ENCODE data around the gene STIP1. TPM values are rescaled to one million over a fixed set of nuclear protein-coding genes. Genes with fewer than 3 reads are reported as not detected.

STIP1 gene
- total RNA-seq = 98.2 and 140 TPM in 2 replicates

DNA sequence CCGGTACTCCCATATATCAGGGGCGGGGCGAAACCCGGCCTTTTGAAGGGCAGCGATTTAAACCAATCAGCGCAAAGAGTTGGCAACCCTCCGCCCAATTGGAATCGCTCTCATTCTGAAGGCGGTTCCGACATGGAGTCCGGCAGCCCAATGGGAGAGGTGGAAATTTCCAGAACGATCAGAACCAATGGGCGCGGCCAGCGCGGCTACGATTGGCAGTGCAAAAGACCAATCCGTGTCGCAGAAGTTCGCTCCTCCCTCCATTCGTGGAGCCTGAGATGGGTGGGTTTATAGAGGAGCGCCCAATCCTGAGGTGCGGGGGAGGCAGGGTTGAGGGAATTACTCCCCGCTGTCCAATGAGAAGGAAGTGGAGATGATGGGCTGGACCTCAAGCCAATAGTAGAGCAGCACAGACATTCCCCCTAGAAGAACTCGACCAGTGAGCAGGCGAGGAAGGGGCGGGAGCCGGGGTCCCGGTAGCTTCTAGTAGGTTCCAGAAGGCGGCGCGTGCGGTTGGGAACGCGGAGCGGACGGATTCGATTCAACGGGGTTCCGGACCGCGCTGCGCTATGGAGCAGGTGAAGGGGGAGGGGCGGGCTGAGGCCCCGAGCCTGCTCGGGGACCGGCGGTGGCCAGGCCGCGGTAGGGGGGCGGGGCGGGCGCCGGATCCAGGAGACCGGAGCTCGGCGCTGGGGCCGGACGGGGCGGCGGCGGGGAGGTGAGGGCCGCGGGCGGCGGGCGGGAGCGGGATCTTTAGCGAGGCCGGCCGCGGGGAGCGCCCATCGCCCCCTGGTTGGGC, at the start of gene STIP1:
Gene STIP1 (plus strand): TSS at position 479 of the 799 bp plus-strand sequence. CDS start 91 bp downstream, at position 570.

DNA sequence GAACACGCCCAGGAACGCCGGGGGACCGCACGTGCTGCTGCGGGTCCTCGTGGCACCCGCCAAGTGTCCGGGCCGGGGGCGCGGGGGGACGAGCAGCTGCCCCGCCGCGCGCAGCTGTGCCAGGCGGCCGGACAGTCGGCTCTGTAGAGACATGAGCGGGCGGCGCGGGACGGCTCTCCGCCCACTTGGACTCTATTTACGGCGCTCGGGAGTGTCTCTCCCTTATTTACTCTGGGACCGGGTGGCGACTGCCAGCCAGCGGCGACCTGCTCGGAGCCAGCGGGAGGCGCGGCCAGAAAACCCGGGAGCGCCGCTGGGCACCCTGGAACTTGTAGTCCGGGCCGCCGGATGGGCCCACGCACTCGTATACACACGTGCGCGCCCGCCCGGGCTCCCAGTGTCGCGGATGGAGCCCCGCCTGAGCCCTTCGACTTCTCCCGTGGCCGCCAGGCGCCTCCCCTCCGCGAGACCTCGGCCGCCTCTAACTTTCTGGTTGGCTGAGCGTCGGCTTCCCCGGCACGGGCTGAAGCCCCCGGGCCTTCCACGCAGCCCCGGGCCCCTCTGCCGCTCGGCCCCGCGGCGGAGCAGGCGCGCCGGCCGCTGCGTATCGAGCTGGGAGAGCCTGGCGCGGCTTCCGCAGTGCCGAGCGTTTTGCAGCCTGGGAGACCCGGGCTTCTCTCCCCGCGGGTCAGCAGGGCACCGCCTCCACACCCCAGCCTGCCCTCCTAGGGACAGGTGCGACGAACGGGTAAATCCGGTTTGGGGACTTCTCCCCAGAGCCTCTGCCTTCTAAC, 19.9 kb upstream of the STIP1 start, which contains the start of gene MACROD1:
Gene MACROD1 (minus strand): TSS at position 272 of the 794 bp plus-strand sequence. CDS start 119 bp downstream, at position 153.

DNA sequence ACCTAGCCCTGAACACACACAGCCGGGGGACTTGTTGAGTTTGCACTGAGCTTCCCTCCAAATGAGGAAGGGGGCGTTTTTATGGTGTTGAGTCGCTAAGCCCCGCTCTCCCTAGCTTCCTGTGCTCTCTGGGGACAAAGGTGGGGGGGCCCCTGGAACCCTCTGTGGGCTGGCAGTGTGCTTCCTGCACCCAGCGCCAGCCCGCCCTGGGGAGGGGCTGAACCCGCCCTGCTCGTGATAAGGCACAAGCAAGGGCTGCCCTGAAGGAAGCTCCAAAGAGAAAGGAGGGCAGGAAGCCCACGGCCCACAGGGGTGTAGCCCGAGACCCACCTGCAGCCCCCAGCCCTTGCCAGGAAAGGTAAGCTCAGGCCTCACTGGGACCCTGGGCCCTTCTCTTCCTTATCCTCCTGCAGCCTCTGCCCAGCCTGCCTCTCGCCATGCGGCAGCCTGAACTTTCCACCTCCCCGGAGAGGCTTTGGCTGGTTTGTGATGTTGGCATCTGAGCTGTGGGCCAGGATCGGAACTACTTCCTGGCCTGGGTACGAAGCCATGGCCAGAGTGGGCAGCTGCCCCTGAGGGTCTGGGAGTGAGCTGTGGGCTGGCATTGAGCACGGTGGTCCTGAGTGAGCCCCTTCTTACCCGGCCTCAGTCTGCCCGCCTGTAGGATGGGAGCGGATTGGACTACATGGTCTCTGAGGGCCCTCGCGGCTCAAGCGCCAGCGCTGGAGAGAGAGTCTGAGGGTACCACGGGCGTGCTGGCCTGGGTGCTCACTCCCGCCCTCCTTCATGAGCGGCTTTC, 20.7 kb downstream of the STIP1 start, which contains the start of gene FERMT3:
Gene FERMT3 (plus strand): TSS at position 265 of the 799 bp plus-strand sequence. CDS start 644 bp downstream, outside the sequence.

DNA sequence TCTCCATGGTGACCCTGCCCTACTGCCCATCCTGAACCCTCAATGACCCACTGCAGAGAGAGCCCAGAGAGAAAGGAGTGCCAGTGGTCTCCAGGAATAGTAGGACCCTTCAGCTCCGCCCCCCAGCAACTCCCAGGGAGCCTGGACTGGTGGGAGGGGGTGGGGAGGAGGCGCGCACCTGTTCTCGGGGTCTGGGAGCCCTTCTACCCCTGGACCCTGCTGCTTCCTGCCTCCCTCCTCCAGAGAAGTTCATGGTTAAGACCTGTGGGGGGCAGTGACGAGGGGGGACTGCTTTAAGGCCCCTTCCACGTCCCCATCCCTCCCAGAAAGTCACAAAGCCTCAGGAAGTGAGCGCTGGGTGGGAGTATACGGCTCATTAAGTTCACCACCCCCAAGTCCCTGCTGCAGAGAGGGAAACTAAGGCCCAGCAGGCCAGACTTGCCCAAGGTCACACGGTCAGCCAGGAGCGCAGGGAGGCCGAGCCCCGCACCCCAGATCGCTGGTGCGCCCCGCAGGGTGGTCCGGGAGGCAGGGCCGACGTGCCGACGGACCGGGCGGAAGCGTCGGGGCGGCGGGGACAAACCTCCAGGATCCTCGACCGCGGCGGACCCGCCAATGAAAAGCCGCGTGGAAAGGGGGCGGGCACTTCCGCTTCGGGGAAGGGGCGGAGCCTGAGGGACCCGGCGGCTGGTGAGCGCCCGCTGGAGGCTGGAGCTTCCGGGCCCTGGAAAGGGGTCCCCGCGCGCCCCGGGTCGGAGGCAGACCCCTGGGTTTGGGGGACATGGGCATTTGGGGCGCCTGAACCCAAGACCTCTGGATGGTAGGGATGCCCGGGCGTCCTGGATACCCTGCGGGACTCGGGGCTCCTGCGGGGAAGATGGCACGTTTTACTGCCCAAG, 39.9 kb downstream of the STIP1 start, which contains the start of the genes NUDT22 and TRPT1:
Gene NUDT22 (plus strand): TSS at position 667 of the 899 bp plus-strand sequence. CDS start 379 bp downstream, outside the sequence.
Gene TRPT1 (minus strand): TSS at position 579 of the 899 bp plus-strand sequence. CDS start 326 bp downstream, at position 253.

DNA sequence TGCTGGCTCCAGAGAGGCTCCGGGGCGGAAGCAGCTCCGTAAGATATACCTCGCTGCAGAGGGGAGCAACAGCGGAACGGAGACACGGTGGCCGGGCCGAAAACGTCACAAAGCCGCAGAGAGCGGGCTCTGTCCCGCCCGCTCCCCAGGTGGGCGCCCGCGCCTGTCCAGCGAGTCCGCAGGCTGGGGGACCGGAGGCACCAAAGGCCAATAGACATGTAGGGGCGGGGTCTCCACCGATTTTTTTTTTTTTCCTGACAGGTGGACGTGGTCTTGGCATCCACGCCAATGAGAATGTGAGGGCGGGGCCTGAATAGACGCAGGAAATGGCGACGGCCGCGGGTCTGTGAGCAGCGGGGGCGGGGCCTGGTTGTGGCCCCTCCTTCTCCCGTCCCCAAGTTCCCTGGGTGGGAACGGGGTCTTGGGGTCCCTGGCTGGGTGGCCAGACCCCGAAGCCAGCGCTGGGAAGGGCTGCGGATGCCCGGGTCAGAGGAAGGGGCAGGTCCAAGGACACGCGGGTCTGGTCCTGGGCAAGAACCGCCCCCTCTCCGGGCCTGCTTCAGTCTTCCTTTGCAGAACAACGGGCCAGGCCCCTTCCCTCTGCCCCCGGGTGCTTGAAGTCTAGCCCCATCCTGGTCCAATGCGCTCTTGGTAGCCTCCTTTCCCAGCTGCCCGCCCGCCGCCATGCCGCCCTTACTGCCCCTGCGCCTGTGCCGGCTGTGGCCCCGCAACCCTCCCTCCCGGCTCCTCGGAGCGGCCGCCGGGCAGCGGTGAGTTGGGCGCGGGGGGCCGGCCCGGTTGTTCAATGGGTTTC, 44.4 kb downstream of the STIP1 start, which contains the start of gene DNAJC4:
Gene DNAJC4 (plus strand): TSS at position 378 of the 814 bp plus-strand sequence. CDS start 307 bp downstream, at position 685.

DNA sequence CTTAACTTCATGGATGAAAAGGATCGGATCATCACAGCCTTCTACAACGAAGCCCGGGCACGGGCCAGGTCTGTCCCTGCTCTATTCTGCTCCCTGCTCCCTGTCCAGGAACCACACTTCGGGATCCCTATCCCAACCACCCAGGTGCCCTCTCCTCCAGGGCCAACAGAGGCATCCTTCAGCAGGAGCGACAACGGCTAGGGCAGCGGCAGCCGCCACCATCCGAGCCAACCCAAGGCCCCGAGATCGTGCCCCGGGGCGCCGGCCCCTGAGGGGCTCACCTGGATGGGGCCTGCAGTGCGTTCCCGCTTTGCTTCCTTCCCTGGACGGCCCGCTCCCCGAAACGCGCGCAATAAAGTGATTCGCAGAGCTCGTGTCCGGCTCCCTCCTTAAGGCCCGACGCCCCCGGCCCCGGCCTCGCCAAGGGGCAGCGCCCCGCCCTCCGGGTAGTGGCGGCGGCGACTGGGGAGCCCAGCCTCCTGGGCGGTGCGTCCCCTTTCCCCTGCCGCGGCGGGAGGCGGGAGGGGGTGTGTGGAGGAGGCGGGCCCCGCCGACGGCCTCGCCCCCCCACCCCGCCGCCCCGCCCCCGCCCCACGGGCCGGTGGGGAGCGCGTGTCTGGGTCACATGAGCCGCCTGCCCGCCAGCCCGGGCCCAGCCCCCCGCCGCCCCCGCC, 48.1 kb downstream of the STIP1 start, which contains the start of gene VEGFB:
Gene VEGFB (plus strand): TSS at position 672 of the 674 bp plus-strand sequence. CDS start 250 bp downstream, outside the sequence.

DNA sequence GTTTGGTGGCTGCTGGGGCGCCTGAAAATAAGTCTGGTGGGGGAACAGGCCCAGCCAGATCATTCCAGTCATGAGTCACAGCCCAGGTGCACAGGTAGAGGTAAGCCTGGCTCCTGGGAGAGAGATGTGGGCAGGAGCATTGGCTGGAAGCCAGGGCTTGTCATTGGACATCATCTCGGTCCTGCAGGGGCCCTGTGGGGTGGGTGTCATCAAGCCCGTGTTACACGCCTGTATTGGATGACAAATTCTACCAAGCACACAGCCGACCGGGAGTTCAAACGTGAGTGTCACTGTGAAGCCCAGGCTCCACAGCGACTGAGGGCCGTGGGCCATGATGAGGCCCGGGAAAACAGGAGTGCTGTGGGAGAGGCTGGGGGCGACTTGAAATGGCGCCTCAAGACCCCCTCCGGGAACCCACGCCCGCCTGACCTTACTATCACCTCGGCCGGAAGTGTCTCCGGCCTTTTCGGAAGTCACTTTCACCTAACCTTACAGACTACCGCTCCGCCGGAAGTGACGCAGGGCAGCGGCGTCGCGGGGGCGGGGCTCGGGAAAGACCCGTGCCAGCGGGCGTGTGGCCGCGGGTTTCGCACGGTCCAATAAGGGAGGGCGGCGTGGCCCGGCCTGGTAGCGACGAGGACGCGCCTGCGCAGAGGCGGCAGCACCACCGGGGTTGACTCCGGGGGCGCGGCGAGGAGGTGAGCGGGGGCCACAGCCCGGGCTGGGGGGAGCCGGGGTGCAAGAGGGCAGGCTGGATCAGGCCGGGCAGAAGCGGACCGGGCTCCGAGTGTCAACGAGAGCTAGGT, 54.7 kb downstream of the STIP1 start, which contains the start of gene FKBP2:
Gene FKBP2 (plus strand): TSS at position 661 of the 806 bp plus-strand sequence. CDS start 1,293 bp downstream, outside the sequence.

DNA sequence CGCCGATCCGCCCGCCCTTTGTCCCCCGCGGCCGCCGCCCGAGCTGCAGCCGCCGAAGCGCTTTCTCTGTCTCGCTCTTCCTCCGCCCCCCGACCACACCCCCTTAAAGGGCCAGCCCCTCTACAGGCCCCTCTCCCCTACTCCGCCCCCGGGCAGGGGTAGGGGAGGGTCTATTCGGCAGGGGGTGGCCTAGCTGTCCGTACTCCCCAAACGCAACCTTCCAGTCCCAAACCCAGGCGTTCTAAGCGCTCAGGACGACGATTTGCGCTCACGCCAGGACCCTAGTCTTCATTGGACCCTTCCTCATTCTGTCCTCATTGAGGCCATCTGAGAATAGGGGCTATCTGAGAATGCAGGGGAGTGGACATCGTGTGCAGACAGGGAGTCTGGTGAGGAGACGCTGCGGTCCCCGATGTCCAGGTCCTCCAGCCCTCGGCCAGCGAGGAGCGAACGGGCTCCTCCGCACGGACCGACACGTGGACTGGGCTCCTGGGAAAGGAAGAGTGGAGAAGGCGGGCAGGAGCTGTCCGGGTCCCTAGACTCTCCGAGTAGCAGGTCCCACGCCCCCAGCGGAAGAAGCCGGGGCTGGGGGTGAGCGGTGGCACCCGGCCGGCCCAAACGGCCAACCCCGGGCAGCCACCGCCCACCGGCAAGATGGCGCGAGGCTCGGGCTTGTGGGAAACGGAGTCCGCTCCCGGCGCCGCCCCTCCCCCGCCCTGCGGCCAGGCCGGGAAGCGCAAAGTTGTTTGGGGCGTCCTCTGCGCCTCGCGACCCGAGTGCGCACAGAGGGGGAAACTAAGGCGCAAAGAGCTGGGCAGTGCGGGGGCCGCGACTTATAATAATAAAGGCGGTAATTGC, 61.1 kb downstream of the STIP1 start, which contains the start of gene PPP1R14B:
Gene PPP1R14B (minus strand): TSS at position 73 of the 858 bp plus-strand sequence. CDS start 270 bp downstream, outside the sequence.

DNA sequence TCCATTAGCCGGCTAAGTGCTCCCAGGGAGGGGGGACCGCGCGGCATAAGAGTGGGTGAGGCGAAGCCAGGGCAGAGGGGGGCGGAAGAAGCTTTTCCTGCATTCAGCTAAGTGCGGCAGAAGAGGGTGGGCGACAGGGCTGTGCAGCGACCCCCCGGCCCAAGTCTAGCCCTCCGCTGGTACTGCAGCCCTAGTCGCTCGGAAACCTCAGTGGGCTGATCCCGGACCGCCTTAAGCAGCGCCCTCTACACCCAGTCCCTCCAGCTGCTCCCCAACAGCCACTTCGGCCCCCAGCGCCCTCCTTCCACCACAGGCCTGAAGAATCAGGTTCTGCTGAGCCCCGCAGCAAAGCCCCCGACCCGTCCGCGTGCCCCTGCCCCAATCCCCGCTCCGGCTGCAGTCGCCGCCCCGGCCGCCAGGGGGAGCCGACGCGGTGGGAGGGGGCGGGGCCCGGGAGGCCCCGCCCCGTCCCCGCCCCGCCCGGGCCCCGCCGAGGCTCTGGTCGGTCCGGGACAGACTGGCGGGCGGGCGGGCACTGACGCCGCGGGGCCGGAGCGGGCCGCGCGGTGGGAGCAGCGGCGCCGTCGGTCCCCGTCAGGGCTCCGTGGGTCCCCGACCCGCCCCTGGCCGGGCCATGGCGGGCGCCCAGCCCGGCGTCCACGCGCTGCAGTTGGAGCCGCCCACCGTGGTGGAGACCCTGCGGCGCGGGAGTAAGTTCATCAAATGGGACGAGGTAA, 65.2 kb downstream of the STIP1 start, which contains the start of gene PLCB3:
Gene PLCB3 (plus strand): TSS at position 515 of the 737 bp plus-strand sequence. CDS start 120 bp downstream, at position 635.

Other genes starting within 250 kb of the STIP1 start
- 8.6 and 9.7 TPM in 2 replicates for gene NAA40, start 247.2 kb upstream of the STIP1 start, total RNA-seq
- 467 and 521 TPM in 2 replicates for gene COX8A, start 211.6 kb upstream of the STIP1 start, total RNA-seq
- 37.6 and 40.8 TPM in 2 replicates for gene OTUB1, start 199.7 kb upstream of the STIP1 start, total RNA-seq
- gene FLRT1, start 150.2 kb upstream of the STIP1 start, total RNA-seq = under 0.01 TPM in 1 of 2 replicates, not detected in the other
- 15.5 and 19.3 TPM in 2 replicates for gene MACROD1, start 20.1 kb upstream of the STIP1 start, total RNA-seq
- 50.9 and 96.3 TPM in 2 replicates for gene FERMT3, start 20.6 kb downstream of the STIP1 start, total RNA-seq
- 32.1 and 36.1 TPM in 2 replicates for gene TRPT1, start 40.0 kb downstream of the STIP1 start, total RNA-seq
- gene NUDT22, start 40.1 kb downstream of the STIP1 start, total RNA-seq = 51.7 and 61.8 TPM in 2 replicates
- gene DNAJC4, start 44.4 kb downstream of the STIP1 start, total RNA-seq = 9.0 and 10.4 TPM in 2 replicates
- gene VEGFB, start 48.4 kb downstream of the STIP1 start, total RNA-seq = 24.6 and 39.0 TPM in 2 replicates
- 92.3 and 132 TPM in 2 replicates for gene FKBP2, start 54.9 kb downstream of the STIP1 start, total RNA-seq
- gene PPP1R14B, start 60.8 kb downstream of the STIP1 start, total RNA-seq = 336 and 439 TPM in 2 replicates
- gene PLCB3, start 65.4 kb downstream of the STIP1 start, total RNA-seq = 53.6 and 68.6 TPM in 2 replicates
- 65.1 and 72.4 TPM in 2 replicates for gene BAD, start 98.5 kb downstream of the STIP1 start, total RNA-seq
- 6.3 and 7.6 TPM in 2 replicates for gene GPR137, start 99.7 kb downstream of the STIP1 start, total RNA-seq
- not detected in 2 replicates for gene KCNK4, start 105.1 kb downstream of the STIP1 start, total RNA-seq
- gene CATSPERZ, start 114.2 kb downstream of the STIP1 start, total RNA-seq = 0.50 and 0.66 TPM in 2 replicates
- 32.7 and 40.6 TPM in 2 replicates for gene ESRRA, start 119.4 kb downstream of the STIP1 start, total RNA-seq
- gene TRMT112, start 131.4 kb downstream of the STIP1 start, total RNA-seq = 197 and 232 TPM in 2 replicates
- gene PRDX5, start 131.9 kb downstream of the STIP1 start, total RNA-seq = 260 and 296 TPM in 2 replicates
- 4.3 and 4.5 TPM in 2 replicates for gene CCDC88B, start 154.0 kb downstream of the STIP1 start, total RNA-seq
- 46.5 and 53.1 TPM in 2 replicates for gene RPS6KA4, start 173.0 kb downstream of the STIP1 start, total RNA-seq

Data from aortic smooth muscle cell (primary cell).